WTC11 (cell line): ENCODE measurements around the gene PLA2G4E.

Experiments
- CTCF ChIP-seq: fragments of 200-600 bp; IDR thresholded peaks from 2 replicates; pipeline ENCODE4 v1.8.0; 2022; ENCODE audit warnings: antibody characterized with exemption
- E2F4 ChIP-seq: sonication (generic); formaldehyde crosslinking; IDR thresholded peaks from 2 replicates; pipeline ENCODE4 v1.8.1; 2022; ENCODE audit warnings: low read depth, mild to moderate bottlenecking, moderate library complexity, missing genetic modification reagents, borderline replicate concordance
- FOXJ3 ChIP-seq: sonication (generic); formaldehyde crosslinking; IDR thresholded peaks from 2 replicates; pipeline ENCODE4 v1.9.0; 2021; ENCODE audit warnings: missing genetic modification reagents, mild to moderate bottlenecking, borderline replicate concordance
- TCF7 ChIP-seq: sonication (generic); formaldehyde crosslinking; IDR thresholded peaks from 2 replicates; pipeline ENCODE4 v1.8.0; 2022; ENCODE audit warnings: mild to moderate bottlenecking, low read depth, missing genetic modification reagents, moderate library complexity
- ZNF232 ChIP-seq: sonication (generic); formaldehyde crosslinking; IDR thresholded peaks from 2 replicates; pipeline ENCODE4 v1.8.0; 2022; ENCODE audit warnings: mild to moderate bottlenecking, missing genetic modification reagents
- ZSCAN18 ChIP-seq: fragments of 250-450 bp; sonication (Bioruptor Pico); IDR thresholded peaks from 2 replicates; pipeline ENCODE4 v2.1.2; 2022; ENCODE audit warnings: mild to moderate bottlenecking, moderate library complexity

GRCh38 chr15:41994772-41995475 is 25.9 kb downstream of the PLA2G4E start:
- TF ChIP-seq CTCF (no peak), TCF7 (CRISPR knock-in tag) (no peak), ZNF232 (CRISPR knock-in tag) (no peak), FOXJ3 (CRISPR knock-in tag) (no peak), ZSCAN18 (no peak), E2F4 (CRISPR knock-in tag) (no peak)
